HG03066 (cell line): ENCODE measurements around the gene IFT74.
A peak's percentile ranks its signal among the peaks of the same experiment; 100 is the strongest.

ENCODE experiments used
- ATAC-seq: cut with Tn5 transposase; IDR thresholded peaks from one replicate; pipeline ENCODE4 v1.9.1; 2021; ENCODE audit warnings: low read depth; ENCODE audit not compliant: unreplicated experiment

Gene IFT74

GRCh38 chr9:26973989-26974388, 17.8 kb downstream of the IFT74 start:
- no peak for ATAC-seq

- no peak for ATAC-seq
Observed at GRCh38 chr9:26974927-26975326, 18.7 kb downstream of the IFT74 start.

- ATAC-seq: no peak
Observed at GRCh38 chr9:26975728-26976707, 19.8 kb downstream of the IFT74 start.

GRCh38 chr9:26983340-26983739, 27.1 kb downstream of the IFT74 start:
- no peak for ATAC-seq

GRCh38 chr9:26995810-26996209, 39.6 kb downstream of the IFT74 start:
- no peak for ATAC-seq

- no peak for ATAC-seq
Observed at GRCh38 chr9:27003426-27004077, 47.3 kb downstream of the IFT74 start.

GRCh38 chr9:27005491-27005890, 49.3 kb downstream of the IFT74 start, which contains the start of gene LRRC19:
LRRC19 (minus strand) TSS chr9:27005672; CDS start chr9:26999694, 5,978 bp downstream.
- no peak for ATAC-seq

- ATAC-seq: no peak
Observed at GRCh38 chr9:27019589-27019988, 63.4 kb downstream of the IFT74 start.

- ATAC-seq: no peak
Observed at GRCh38 chr9:27022920-27023319, 66.7 kb downstream of the IFT74 start.

- ATAC-seq: no peak
Observed at GRCh38 chr9:27029186-27029585, 73.0 kb downstream of the IFT74 start.

- peak; percentile 83 for ATAC-seq
Observed at GRCh38 chr9:27033815-27034403, 77.7 kb downstream of the IFT74 start.

- no peak for ATAC-seq
Observed at GRCh38 chr9:27037499-27037898, 81.3 kb downstream of the IFT74 start.

- ATAC-seq: no peak
Observed at GRCh38 chr9:27041746-27042145, 85.5 kb downstream of the IFT74 start.

- no peak for ATAC-seq
Observed at GRCh38 chr9:27042476-27042875, 86.3 kb downstream of the IFT74 start.

- ATAC-seq: no peak
Observed at GRCh38 chr9:27043176-27043575, 87.0 kb downstream of the IFT74 start.

GRCh38 chr9:27047136-27047535, 90.9 kb downstream of the IFT74 start:
- ATAC-seq: no peak

- no peak for ATAC-seq
Observed at GRCh38 chr9:27053369-27054022, 97.3 kb downstream of the IFT74 start.

- ATAC-seq: no peak
Observed at GRCh38 chr9:27054125-27054524, 97.9 kb downstream of the IFT74 start.

- no peak for ATAC-seq
Observed at GRCh38 chr9:27054841-27055240, 98.6 kb downstream of the IFT74 start.

GRCh38 chr9:27059412-27059811, 103.2 kb downstream of the IFT74 start:
- no peak for ATAC-seq

- ATAC-seq: no peak
Observed at GRCh38 chr9:27059907-27060306, 103.7 kb downstream of the IFT74 start.
